ENCODE measurements around the gene CHCHD6.

Gene CHCHD6

DNA sequence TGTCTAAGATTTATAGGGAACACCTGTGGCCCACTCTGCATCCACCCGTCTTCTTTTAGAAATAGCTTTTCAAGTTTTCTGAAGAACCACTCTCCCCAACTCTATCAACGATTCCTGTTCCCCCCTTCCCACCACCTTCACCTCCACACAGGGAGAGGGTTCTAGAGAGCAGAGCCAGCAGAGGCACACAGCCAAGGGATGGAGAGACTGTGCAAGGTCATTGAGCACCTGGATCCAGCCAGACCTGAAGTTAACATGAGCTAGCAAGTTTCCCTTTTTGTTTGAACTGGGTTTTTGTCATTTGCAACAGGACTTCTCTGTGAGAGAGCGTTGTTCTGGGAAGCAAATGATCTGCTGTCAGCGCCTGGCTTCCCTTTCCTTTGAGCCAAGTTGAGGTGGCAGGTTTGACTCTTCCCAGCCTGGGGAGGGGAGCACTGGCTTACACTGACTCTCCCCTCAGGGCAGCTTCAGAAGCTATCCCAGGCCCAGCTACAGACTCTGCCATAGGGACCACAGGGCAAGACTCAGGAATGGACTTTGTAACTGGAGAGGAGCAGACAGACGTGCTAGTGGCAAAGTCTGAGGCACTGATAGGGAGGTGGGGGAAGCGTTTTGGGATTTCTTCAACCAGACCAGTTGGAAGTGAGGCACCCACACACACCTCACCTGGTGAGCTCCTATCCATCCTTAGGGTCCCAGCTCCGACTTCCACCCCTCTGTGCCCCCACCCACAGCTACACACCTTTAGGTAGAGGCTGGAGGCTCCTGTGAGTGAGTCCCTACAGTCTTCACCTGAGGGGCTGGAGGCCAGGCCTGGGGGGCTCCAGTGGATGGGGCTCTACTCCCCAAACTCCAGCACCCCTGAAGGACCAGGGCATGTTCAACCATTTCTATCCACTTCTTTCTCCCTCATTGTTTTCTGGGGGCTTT is 259.5 kb downstream of the CHCHD6 start:
- ATAC-seq, result no peak

DNA sequence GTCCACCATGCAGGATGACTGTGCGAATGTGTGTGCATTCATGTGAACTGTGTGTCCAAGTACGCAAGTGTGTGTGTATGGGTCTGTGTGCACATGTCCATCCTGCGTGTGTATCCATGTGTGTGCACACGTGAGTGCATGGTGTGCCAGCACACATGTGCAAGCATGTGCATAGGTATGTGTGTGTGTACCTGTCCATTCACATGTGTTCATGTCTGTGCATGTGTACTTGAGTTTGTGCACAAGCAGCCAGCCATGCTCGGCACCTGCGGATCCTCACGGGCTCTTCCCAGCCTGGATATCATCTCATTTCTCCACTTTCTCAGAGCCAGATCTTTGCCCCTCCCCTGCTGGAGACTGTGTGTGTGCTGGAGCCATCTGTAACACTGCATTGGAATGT is 260.2 kb downstream of the CHCHD6 start:
- no peak for ATAC-seq

DNA sequence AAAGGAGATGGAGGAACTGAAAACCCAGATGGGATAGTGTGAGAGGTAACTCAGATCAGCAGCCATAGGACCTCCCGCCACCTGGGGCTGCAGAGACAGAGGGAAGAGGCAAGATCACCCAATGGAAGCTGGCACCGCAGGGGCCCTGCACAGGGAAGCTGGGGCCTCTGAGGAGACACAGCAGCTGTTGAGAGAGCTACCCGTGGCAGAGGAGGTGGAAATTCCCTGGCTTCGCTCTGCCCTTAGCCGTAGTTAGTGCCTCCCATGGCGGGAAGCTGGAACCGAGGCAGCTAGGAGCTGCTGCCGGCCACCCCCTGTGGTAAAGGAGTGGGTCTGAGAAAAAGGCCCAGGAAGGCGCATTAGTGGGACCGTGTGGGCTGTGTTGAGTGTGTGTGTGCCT is 260.9 kb downstream of the CHCHD6 start:
- ATAC-seq, result no peak

- no peak for ATAC-seq
These were observed 261.6 kb downstream of the CHCHD6 start for GRCh38 chr3:126965526-126966080.

- ATAC-seq, result no peak
These were observed 263.3 kb downstream of the CHCHD6 start for GRCh38 chr3:126967386-126967785.

- no peak for ATAC-seq
These were observed 264.7 kb downstream of the CHCHD6 start for GRCh38 chr3:126968391-126969390.

DNA sequence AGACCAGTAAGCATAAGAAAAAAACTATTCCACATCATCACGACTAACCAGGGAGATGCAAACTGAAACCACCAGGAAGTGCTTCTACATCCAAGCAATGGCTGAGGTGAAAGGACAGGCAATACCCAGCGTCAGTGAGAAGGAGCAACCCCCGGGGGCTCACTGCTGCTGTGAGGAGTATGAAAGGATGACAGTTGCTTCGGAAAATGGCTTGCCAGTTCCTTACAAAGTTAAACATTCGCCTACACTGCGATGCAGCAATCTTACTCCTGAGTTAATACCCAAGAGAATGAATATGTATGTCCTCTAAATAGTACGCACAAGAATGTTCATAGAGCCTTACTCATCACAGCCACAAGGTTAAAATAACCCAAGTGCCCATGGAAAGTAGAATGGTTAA is 265.5 kb downstream of the CHCHD6 start:
- ATAC-seq, result no peak

DNA sequence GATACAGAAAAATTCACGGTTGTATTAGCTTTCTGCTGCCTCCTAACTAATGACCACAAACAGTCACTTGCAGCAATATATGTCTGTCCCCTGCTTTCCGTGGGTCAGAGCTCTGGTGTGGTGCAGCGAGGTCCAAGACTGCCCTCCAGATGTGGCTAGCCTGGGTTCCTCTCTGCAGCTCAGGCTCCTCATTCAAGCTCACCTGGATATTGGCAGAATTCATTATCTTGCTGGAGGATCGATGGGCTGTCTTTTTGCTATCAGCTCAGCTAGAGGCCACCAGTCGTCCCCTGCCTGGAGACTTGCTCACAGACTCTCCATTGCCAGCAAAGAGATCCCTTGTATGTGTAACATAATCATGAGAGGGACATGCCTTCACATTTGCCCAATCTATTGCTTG is 266.1 kb downstream of the CHCHD6 start:
- no peak for ATAC-seq

- ATAC-seq, result no peak
These were observed 266.9 kb downstream of the CHCHD6 start for GRCh38 chr3:126970921-126971320.

DNA sequence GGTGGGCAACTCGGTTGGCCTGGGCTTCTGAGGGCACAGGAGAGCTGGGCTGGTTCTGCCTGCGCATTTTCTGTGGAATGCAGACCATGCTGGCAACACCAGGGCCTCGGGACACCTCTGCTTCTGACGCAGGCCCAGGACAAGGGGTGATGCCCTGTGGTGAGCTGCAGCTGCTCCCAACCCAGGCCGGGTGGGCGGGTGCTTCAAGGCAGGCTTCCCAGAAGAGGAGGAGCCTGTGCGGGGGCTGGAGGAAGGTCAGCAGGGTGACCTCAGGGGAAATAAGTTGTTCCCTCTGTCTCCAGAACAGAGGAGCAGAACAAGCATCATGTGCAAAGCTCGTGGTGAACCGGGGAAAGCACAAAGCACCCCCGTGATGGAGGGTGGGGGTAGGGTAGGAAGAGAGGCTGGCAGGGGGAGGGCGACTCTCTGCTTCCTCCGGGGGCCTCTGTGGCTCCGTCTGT is 267.9 kb downstream of the CHCHD6 start:
- no peak for ATAC-seq

DNA sequence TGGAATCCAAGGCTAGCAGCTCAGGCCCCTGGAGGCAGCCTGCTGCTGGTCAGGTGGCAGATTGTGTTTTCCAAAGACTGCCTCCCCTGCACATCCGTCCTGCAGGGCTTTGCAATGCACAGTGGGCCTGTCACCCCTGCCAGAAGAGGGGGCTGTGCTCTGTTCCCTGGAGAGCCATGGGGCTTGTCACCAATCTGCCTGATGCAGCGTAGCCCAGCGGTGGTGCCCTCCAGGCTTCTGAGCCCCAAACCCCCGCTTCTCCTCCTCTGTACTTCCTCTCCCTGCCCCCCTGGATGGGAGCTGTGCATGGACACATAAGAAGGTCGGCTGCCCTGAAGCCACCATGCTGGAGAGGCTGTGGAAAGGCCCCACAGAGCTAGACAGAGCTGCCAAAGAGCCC is 268.8 kb downstream of the CHCHD6 start:
- ATAC-seq, result no peak

DNA sequence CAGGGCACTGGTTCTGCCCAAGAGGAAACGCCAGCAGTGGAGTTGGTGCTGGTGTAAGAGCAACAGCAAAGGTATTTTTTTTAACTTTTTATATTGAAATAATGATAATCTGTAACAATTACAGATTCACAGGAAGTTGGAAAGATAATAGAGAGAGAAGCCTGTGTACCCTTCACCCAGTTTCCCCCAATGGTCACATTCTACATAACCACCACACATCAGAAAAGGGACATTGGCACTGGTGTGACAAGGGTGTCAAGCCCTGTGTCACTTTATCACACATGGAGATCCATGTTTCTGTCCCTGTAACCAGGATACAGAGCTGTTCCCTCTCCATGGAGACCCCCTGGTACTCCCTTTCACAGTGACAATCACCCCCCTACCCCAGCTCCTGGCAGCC is 269.8 kb downstream of the CHCHD6 start:
- ATAC-seq, result no peak

DNA sequence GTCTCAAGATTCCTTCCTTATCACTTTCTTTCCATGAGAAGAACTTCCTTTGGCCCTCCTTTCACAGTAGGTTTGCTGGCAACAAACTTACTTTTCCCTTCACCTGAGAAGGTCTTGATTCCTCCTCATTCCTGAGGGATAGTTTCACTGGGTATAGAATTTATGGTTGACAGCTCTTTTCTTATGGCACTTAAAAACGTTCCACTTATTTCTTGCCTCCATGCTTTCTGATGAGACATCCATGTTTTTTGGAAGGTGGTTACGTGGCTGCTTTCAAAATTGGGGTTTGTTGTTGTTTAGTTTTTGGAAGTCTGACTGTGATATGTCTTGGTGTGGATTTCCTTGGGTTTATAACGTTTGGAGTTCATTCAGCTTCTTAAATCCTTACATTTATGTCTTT is 270.7 kb downstream of the CHCHD6 start:
- ATAC-seq, result no peak

DNA sequence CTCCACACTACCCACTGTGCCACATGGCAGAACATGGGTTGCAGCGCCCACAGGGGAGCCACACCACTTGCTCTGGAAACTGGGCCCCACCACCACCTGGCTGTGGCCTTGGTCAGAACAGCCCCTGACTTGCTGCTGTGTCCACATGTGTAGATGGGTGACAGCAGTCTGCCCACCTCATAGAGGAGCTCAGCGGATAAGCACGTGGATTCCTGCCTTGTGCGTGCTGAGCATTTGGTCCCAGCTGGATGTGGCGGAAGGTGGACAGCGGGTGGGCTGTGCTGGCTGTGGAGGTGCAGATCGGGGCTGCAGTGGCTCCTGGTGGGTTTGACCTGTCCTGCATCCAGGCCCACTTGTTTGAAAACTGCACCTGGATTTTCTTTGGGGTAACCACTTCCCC is 272.9 kb downstream of the CHCHD6 start:
- ATAC-seq, result no peak

DNA sequence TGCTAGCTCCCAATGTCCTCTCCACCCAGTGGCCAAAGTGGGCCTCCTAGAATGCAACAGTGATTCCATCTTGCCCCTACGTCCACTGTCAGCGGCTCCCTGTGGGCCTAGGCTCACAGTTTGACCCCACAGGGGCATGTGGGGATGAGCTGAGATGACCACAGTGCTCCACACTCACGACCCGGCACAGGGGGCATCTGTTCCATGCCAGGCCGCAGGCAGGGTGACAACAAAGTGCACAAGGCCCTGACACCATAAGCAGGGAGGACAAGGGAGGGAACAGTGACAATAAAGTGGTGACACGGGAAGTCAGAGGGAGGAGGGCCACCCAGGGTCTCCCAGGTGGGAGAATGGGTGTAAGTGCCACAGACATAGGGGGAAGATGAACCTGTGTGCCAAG is 273.8 kb downstream of the CHCHD6 start:
- ATAC-seq, result no peak

- no peak for ATAC-seq
These were observed 274.3 kb downstream of the CHCHD6 start for GRCh38 chr3:126978291-126978690.

- no peak for ATAC-seq
These were observed 275.1 kb downstream of the CHCHD6 start for GRCh38 chr3:126979046-126979628.

DNA sequence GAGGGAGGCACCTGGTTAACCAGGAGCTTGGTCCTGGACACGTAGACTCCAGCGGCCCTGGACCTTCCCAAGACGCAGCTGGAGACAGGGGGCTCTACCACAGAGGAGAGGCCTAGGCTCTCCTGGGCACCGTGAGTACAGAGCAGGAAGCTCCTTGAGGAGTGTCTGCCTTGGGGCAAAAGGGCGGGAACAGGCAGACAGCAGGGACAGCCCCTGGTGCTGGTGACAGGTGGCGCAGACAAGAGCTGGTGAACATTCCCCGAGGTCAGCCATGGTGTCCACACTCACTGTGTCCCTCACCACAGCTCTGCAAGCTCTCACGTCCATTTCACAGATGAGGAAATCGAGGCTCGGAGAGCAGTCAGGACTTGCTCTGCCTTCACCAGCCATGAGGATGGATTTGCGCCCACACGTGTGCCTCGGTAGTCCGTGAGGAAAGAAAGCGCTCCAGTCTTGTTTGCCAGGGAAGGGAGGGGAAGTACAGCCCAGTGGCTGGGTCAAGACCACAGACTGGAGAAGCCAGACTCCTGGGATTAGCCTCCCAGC is 276.3 kb downstream of the CHCHD6 start:
- no peak for ATAC-seq

DNA sequence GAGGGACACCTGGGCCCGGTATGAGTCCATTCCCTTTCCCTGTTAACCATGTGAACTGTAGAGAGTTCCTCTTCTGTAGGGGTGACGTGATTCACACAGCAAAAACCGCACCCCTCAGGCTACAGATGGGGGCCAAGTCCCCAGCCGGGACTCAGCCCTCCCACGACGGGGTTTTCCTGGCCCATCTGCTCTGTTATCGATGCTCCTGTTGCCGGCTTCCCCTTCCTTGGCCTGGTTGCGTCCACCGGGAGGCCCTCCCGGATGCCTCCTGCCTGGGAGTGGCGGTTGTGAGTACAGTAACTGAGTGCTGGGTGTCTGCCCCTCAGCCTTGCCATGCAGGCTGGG is 278.1 kb downstream of the CHCHD6 start:
- ATAC-seq, result peak; percentile 47 to 49

DNA sequence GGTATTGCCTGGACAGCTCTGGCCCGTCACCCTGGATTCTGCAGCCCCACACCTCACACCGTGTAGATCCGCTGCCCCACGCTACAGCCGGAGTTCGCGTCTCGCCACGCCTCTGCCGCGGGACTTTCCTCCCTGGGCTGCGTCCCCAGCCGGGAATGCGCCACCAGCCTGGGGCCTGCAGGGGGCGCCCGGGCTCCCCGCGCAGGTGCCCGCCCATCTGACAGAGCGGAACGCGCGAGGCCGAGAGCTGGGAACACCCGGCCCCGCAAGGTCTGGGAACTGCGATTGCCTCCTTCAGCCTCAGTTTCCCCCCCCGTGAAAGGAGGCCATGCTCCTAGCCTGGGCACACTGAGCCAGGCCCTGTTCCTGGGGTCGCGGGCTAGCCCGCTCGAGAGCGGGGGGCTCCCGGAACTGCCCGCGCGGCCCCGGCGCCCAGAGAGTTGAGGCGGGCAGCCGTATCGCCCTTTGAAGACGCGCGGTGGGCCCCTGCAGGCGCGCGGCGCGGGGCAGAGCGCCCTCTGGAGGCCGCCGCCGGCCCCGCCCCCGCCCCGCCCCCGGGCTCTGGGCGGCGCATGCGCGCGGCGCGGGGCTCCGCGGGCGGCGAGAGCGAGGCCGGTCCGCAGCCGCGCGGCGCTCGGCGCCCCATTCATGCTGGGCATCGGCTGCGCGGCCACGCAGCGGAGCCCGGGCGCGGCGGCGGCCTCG is 278.6 kb downstream of the CHCHD6 start, which contains the start of gene PLXNA1:
PLXNA1 (plus strand) TSS at position 645 of the 705 bp plus-strand sequence. CDS start 5,479 bp downstream, outside the sequence.
- peak; percentile 76 to 79 for ATAC-seq

DNA sequence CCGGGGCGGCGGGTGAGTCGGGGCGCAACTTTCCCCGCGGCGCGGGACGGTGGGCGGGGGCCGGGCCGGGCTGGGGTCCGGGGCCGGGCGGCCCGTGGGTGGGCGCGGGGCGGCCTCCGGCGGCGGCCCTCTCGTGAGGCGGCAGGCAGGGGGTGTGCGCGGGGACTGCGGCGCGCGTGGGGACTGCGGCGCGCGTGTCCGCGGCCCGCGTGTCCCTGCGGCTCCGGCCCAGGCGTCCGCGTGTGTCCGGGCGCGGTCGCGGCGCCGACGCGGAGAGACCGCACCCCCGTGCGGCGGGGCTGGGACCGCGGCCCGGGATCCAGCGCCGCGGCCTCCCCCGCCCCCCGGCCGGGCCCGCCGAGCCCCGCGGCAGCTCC is 279.2 kb downstream of the CHCHD6 start:
- no peak for ATAC-seq
